ENCODE results near the gene SMIM33. TPM values are rescaled to one million over a fixed set of nuclear protein-coding genes. Genes with fewer than 3 reads are reported as not detected.

SMIM33 gene
- total and polyA plus RNA-seq, 10 of the 15 experiments (the other 5 are each of a cell fraction or from before 2014, with no cell fraction given): 0.03 to 0.25 (median 0.07) TPM; not detected in 4

GRCh38 chr5:139426203-139426885 lies 44.5 kb upstream of the SMIM33 start:
- H3K9ac ChIP-seq (ENCODE audit: control insufficient read depth, insufficient read depth, low read length): no peak overlapping the region
- no peak overlapping the region for H3K4me2 ChIP-seq (ENCODE audit: control insufficient read depth, insufficient read depth)
- no peaks in the 10 kb centered on the region for H4K20me1 ChIP-seq (ENCODE audit: control insufficient read depth, insufficient read depth)
- ChIA-PET RAD21 (ENCODE audit: unreplicated experiment) (interaction anchor here (1.1 to 9.2 kb wide), 3 partner anchors 11 to 87 kb away, joined by 3 to 241 read pairs (median 8); no protein-coding TSS in a partner anchor), SMC1A (ENCODE audit: uncharacterized antibody, unreplicated experiment) (interaction anchor here (1.4 to 5.3 kb wide), 4 partner anchors 11 to 202 kb away, joined by 4 to 235 read pairs (median 48); partner anchors contain the start of gene DNAJC18), CTCF (interaction anchor here (0.6 to 9.5 kb wide), 6 partner anchors 8 to 339 kb away, joined by 3 to 491 read pairs (median 5); no protein-coding TSS in a partner anchor), POLR2A (interaction anchor here (0.6 to 2.4 kb wide), 2 partner anchors 40 to 87 kb away, joined by 4 to 12 read pairs; no protein-coding TSS in a partner anchor)
- in situ Hi-C loops (cut with MboI) (no loop called here), intact Hi-C loops (cut with micrococcal nuclease; ENCODE audit: unreplicated experiment) (no loop called here)
- FAIRE-seq (no peak), DNase-seq (ENCODE audit: low read depth, low spot score) (no peak), ATAC-seq (no peak)
- no peaks in the 10 kb centered on the region for H3K27me3 ChIP-seq (replicated peaks in 1 of 2; ENCODE audit: control insufficient read depth in 2 of 2, insufficient read depth in 2 of 2, low read length in 1 of 2)
- H2AFZ ChIP-seq (ENCODE audit: control insufficient read depth, low read depth, low read length): no peak overlapping the region
- H3K9me3 ChIP-seq (replicated peaks; ENCODE audit: control insufficient read depth, insufficient read depth, low read length): no peaks in the 10 kb centered on the region
- H3K79me2 ChIP-seq (ENCODE audit: control insufficient read depth, insufficient read depth, low read length): no peaks in the 10 kb centered on the region
- WGBS (ENCODE audit: insufficient coverage, insufficient replicate concordance, low lambda C conversion rate, missing lambda C conversion rate): 72% methylated on average over 8 of the region's 8 CpGs
- TF ChIP-seq JUND (IDR thresholded peaks at IDR 0.05; ENCODE audit: low read depth, low read length) (no peak), ATF3 (IDR thresholded peaks at IDR 0.05; ENCODE audit: borderline replicate concordance, extremely low read depth, low read depth, low read length) (no peak), NFIC (IDR thresholded peaks at IDR 0.05; ENCODE audit: low read depth, low read length) (no peak), SKIL (IDR thresholded peaks at IDR 0.05; ENCODE audit: low read depth, poor library complexity, severe bottlenecking) (no peak), SPI1 (IDR thresholded peaks at IDR 0.05; ENCODE audit: borderline replicate concordance, insufficient read depth, low read depth, low read length) (no peak), CREB1 (IDR thresholded peaks at IDR 0.05; ENCODE audit: low read depth) (no peak), POLR2AphosphoS2 (IDR thresholded peaks at IDR 0.05; ENCODE audit: low read depth, low read length) (no peak), MYC (IDR thresholded peaks at IDR 0.05; ENCODE audit: insufficient read depth, insufficient read length, insufficient replicate concordance, low read length, severe bottlenecking) (no peak), RUNX3 (IDR thresholded peaks at IDR 0.05; ENCODE audit: low read length) (no peak), SIN3A (IDR thresholded peaks at IDR 0.05; ENCODE audit: low read depth, low read length) (no peak), ZNF207 (IDR thresholded peaks at IDR 0.05; ENCODE audit: borderline replicate concordance) (no peak), TCF3 (IDR thresholded peaks at IDR 0.05; ENCODE audit: borderline replicate concordance, insufficient read depth, low read depth, low read length) (no peak), MTA3 (IDR thresholded peaks at IDR 0.05; ENCODE audit: borderline replicate concordance, low read length) (no peak), EP300 (IDR thresholded peaks at IDR 0.05; ENCODE audit: borderline replicate concordance in 1 of 2, control insufficient read depth in 1 of 2, low read depth in 2 of 2, low read length in 2 of 2) (no peak)
- no TSS peak for BruUV-seq (replicated peaks)
- no peak overlapping the region for H3K4me3 ChIP-seq
- no peaks in the 10 kb centered on the region for H3K4me1 ChIP-seq (ENCODE audit: control insufficient read depth, insufficient read depth, low read length)
- no peak overlapping the region for H3K27ac ChIP-seq (ENCODE audit: control insufficient read depth, insufficient read depth)
- H3K36me3 ChIP-seq (ENCODE audit: control insufficient read depth in 2 of 2, insufficient read depth in 2 of 2, low read length in 1 of 2): peaks cover 0 to 2% of the 10 kb centered on the region in 2 experiments; a peak in 2 of 4 replicates

Data from GM12878 (cell line).